Neural cell (in vitro differentiated cells): ENCODE data around the gene GSC.
"Not testable (repeated sequence)": the region's sequence is repeated elsewhere in the genome, so short reads cannot be mapped to it uniquely, and the experiment has no call there.

ENCODE experiments used
- CTCF ChIP-seq: fragments of 450-650 bp; IDR thresholded peaks from 2 replicates; pipeline ENCODE4 v1.5.1; 2014; ENCODE audit warnings: antibody characterized with exemption, mild to moderate bottlenecking, moderate library complexity; ENCODE audit not compliant: poor library complexity, severe bottlenecking
- EP300 ChIP-seq: fragments of 450-650 bp; conservative IDR thresholded peaks from 2 replicates; pipeline ENCODE4 v1.6.1; 2014; ENCODE audit warnings: antibody characterized with exemption, mild to moderate bottlenecking, moderate library complexity; ENCODE audit not compliant: poor library complexity, severe bottlenecking
- EZH2 ChIP-seq: fragments of 200-600, 300-800 bp; shearing (Covaris generic), sonication (generic); IDR thresholded peaks from 2 replicates; pipeline ENCODE4 v1.6.1; 2014; ENCODE audit warnings: antibody characterized with exemption, low read length, borderline replicate concordance, mild to moderate bottlenecking; ENCODE audit not compliant: insufficient read depth, poor library complexity, severe bottlenecking
- RAD21 ChIP-seq: fragments of 450-650 bp; conservative IDR thresholded peaks from 2 replicates; pipeline ENCODE4 v1.6.1; 2014; ENCODE audit warnings: antibody characterized with exemption, mild to moderate bottlenecking, moderate library complexity
- REST ChIP-seq: IDR thresholded peaks from 2 replicates; pipeline ENCODE4 v1.6.1; 2012; ENCODE audit warnings: borderline replicate concordance

GRCh38 chr14:94800764-94801163 lies 30.9 kb upstream of the GSC start:
- not testable (repeated sequence) for TF ChIP-seq EZH2, CTCF, EP300, RAD21, REST
